GM12872 (cell line): ENCODE results near the gene PDE4D.

Experiments
- CTCF ChIP-seq: IDR thresholded peaks from 3 replicates; pipeline ENCODE4 v1.5.1; 2011; ENCODE audit warnings: low read depth, mild to moderate bottlenecking, low read length, moderate library complexity; ENCODE audit not compliant: insufficient read depth

Gene PDE4D

GRCh38 chr5:59830536-59831200 is 62.9 kb downstream of the PDE4D start:
- no peak for TF ChIP-seq CTCF

- no peak for TF ChIP-seq CTCF
These were observed 63.6 kb downstream of the PDE4D start for GRCh38 chr5:59829922-59830321.

GRCh38 chr5:59829386-59829785 is 64.1 kb downstream of the PDE4D start:
- TF ChIP-seq CTCF = no peak

GRCh38 chr5:59828623-59829022 is 64.9 kb downstream of the PDE4D start:
- no peak for TF ChIP-seq CTCF

GRCh38 chr5:59826996-59827395 is 66.5 kb downstream of the PDE4D start:
- no peak for TF ChIP-seq CTCF

GRCh38 chr5:59823420-59823819 is 70.1 kb downstream of the PDE4D start:
- no peak for TF ChIP-seq CTCF

GRCh38 chr5:59819806-59820205 is 73.7 kb downstream of the PDE4D start:
- no peak for TF ChIP-seq CTCF
